HCT116 (cell line): Measurements from ENCODE around the gene KDM5C. TPM values are rescaled to one million over a fixed set of nuclear protein-coding genes. Genes with fewer than 3 reads are reported as not detected.
A peak's percentile ranks its signal among the peaks of the same experiment; 100 is the strongest.

Source experiments
- ATAC-seq: fragments of 200-7000 bp; cut with Tn5 transposase; 2 replicates; pipeline ENCODE4 v1.9.1; 2020; ENCODE audit warnings: mild to moderate bottlenecking, moderate library complexity
- BruUV-seq: library from RNA; stranded (reverse); fragments of 400-500 nt; replicated peaks from 2 replicates; lab custom pipeline; 2021; lab: Mats Ljungman, UMichigan
- CTCF ChIA-PET: fragments of 300-600 bp; sonication (Branson Sonifier 250); formaldehyde crosslinking; loops from one replicate; lab custom pipeline; 2021; ENCODE audit warnings: antibody characterized with exemption; lab: Charles Lee
- POLR2A ChIA-PET: fragments of 300-600, 350-600 bp; sonication (Branson Sonifier 250); formaldehyde crosslinking; loops from one replicate; lab custom pipeline; 2021; ENCODE audit warnings: antibody characterized with exemption; lab: Charles Lee
- RAD21 ChIA-PET, 2 experiments: fragments of 300-600 bp; sonication (Branson Sonifier 250); formaldehyde crosslinking; loops; one replicate each; lab custom pipeline; 2023; ENCODE audit warnings: low total read pairs in 2 of 2; ENCODE audit not compliant: uncharacterized antibody in 2 of 2, unreplicated experiment in 2 of 2, low non-redundant PET in 1 of 2; lab: Charles Lee
- DNase-seq: peaks from one replicate; pipeline ENCODE4 v3.0.0-alpha.2; 2010; ENCODE audit warnings: low read depth, low spot score
- H2AFZ ChIP-seq: fragments of 200-600 bp; shearing (Covaris generic), sonication (generic); 2 replicates; pipeline ENCODE4 v1.6.1; 2017; ENCODE audit warnings: low read depth, mixed run types, mixed read lengths, antibody characterized with exemption, low read length; ENCODE audit not compliant: poor library complexity, severe bottlenecking
- H3K27ac ChIP-seq: 2 replicates; pipeline ENCODE4 v1.5.1; 2012; ENCODE audit warnings: low read depth, low read length
- H3K27me3 ChIP-seq: fragments of 200-600 bp; sonication (generic); 2 replicates; pipeline ENCODE4 v1.6.1; 2016; ENCODE audit warnings: mixed run types, low read length, mixed read lengths; ENCODE audit not compliant: insufficient read depth
- H3K36me3 ChIP-seq, 2 experiments: fragments of 200-500 bp in 1 of 2; fragments of 200-600 bp in 1 of 2; sonication (Bioruptor generic) in 1 of 2; sonication (generic) in 1 of 2; 2 replicates each; pipeline versions ENCODE4 v1.5.1 to v1.6.1; 2014 to 2016; ENCODE audit warnings: low read length in 2 of 2, inconsistent platforms in 1 of 2, mixed read lengths in 1 of 2, mixed run types in 1 of 2; ENCODE audit not compliant: insufficient read depth in 2 of 2, control insufficient read depth in 1 of 2
- H3K4me1 ChIP-seq, 2 experiments: fragments of 200-600 bp in 1 of 2; sonication (generic) in 1 of 2; 2 replicates each; pipeline versions ENCODE4 v1.5.1 to v1.6.1; 2012 to 2017; ENCODE audit warnings: low read length in 2 of 2, inconsistent platforms in 1 of 2, mild to moderate bottlenecking in 1 of 2, mixed read lengths in 1 of 2, mixed run types in 1 of 2, moderate library complexity in 1 of 2; ENCODE audit not compliant: insufficient read depth in 2 of 2, control insufficient read depth in 1 of 2
- H3K4me2 ChIP-seq: fragments of 200-600 bp; sonication (generic); 2 replicates; pipeline ENCODE4 v1.6.1; 2017; ENCODE audit warnings: mixed run types, low read length, mixed read lengths
- H3K4me3 ChIP-seq, 2 experiments: fragments of 200-600 bp in 1 of 2; sonication (generic) in 1 of 2; replicated peaks in 1 of 2; 2 replicates each; pipeline ENCODE4 v1.5.1; 2011 to 2016; ENCODE audit warnings: low read length in 2 of 2, control low read depth in 1 of 2, low read depth in 1 of 2, mild to moderate bottlenecking in 1 of 2, mixed read lengths in 1 of 2, mixed run types in 1 of 2
- H3K79me2 ChIP-seq: fragments of 200-600 bp; sonication (generic); 2 replicates; pipeline ENCODE4 v1.6.1; 2017; ENCODE audit warnings: mild to moderate bottlenecking, mixed run types, low read length, moderate library complexity, mixed read lengths; ENCODE audit not compliant: insufficient read depth
- H3K9ac ChIP-seq: fragments of 200-600 bp; sonication (generic); 2 replicates; pipeline ENCODE4 v1.6.1; 2016; ENCODE audit warnings: low read length, mixed read lengths
- H3K9me2 ChIP-seq: fragments of 200-600 bp; sonication (generic), shearing (Covaris generic); 2 replicates; pipeline ENCODE4 v1.6.1; 2017; ENCODE audit warnings: mixed run types, mild to moderate bottlenecking, moderate library complexity; ENCODE audit not compliant: insufficient read depth
- H3K9me3 ChIP-seq, 2 experiments: fragments of 200-500 bp in 1 of 2; fragments of 200-600 bp in 1 of 2; sonication (Bioruptor generic) in 1 of 2; sonication (generic) in 1 of 2; 2 replicates each; pipeline ENCODE4 v1.6.1; 2014 to 2017; ENCODE audit warnings: low read length in 2 of 2, mixed read lengths in 2 of 2, inconsistent platforms in 1 of 2, low read depth in 1 of 2, mild to moderate bottlenecking in 1 of 2, mixed run types in 1 of 2, moderate library complexity in 1 of 2; ENCODE audit not compliant: control insufficient read depth in 1 of 2, insufficient read depth in 1 of 2
- H4K20me1 ChIP-seq: fragments of 200-600 bp; sonication (generic), shearing (Covaris generic); 2 replicates; pipeline ENCODE4 v1.6.1; 2017; ENCODE audit warnings: mixed run types, mild to moderate bottlenecking, moderate library complexity; ENCODE audit not compliant: insufficient read depth
- CEBPB ChIP-seq: IDR thresholded peaks from 2 replicates; pipeline ENCODE4 v1.6.1; 2012; ENCODE audit warnings: low read depth
- CTCF ChIP-seq, 3 experiments: fragments of 200-600 bp in 1 of 3; sonication (generic) in 1 of 3; IDR thresholded peaks in 2 of 3; conservative IDR thresholded peaks in 1 of 3; 2 replicates each; pipeline ENCODE4 v1.5.1; 2012 to 2017; ENCODE audit warnings: low read depth in 2 of 3, low read length in 2 of 3, antibody characterized with exemption in 1 of 3, borderline replicate concordance in 1 of 3, control low read depth in 1 of 3, mild to moderate bottlenecking in 1 of 3, mixed read lengths in 1 of 3, mixed run types in 1 of 3, moderate library complexity in 1 of 3; ENCODE audit not compliant: insufficient read depth in 1 of 3
- ELF1 ChIP-seq: IDR thresholded peaks from 2 replicates; pipeline ENCODE4 v1.6.1; 2012; ENCODE audit warnings: low read depth, borderline replicate concordance
- EZH2 ChIP-seq: fragments of 200-600 bp; sonication (generic); IDR thresholded peaks from 2 replicates; pipeline ENCODE4 v1.6.1; 2017; ENCODE audit warnings: antibody characterized with exemption, mixed run types
- POLR2A ChIP-seq: IDR thresholded peaks from 2 replicates; pipeline ENCODE4 v1.7.0; 2011; ENCODE audit warnings: borderline replicate concordance; ENCODE audit not compliant: insufficient read depth, insufficient read length; ENCODE audit errors: extremely low read depth
- POLR2AphosphoS5 ChIP-seq: IDR thresholded peaks from 2 replicates; pipeline ENCODE4 v1.6.1; 2011; ENCODE audit warnings: mild to moderate bottlenecking, low read depth, low read length, moderate library complexity
- RAD21 ChIP-seq: IDR thresholded peaks from 2 replicates; pipeline ENCODE4 v1.6.1; 2012; ENCODE audit warnings: low read depth, mild to moderate bottlenecking
- SIN3A ChIP-seq: IDR thresholded peaks from 2 replicates; pipeline ENCODE4 v1.6.1; 2012; ENCODE audit warnings: low read depth
- intact Hi-C: fragments of 100-400 bp; cut with micrococcal nuclease; formaldehyde crosslinking; loops from 2 replicates; pipeline ENCODE4 v1.10.0; 2022
- total RNA-seq: library from RNA; stranded (reverse); gene quantifications from one replicate; pipeline ENCODE4 v1.2.1, GENCODE V29; 2021; ENCODE audit not compliant: unreplicated experiment

Gene KDM5C
- total RNA-seq, 1 experiment from 2014 or later = 72.9 TPM

GRCh38 chrX:53244610-53245009 lies 19.6 kb upstream of the KDM5C start:
- RAD21 ChIA-PET = no interaction called here
- no peak for ATAC-seq

More at GRCh38 chrX:53244610-53245009, 19.6 kb upstream of the KDM5C start:
- no peak overlapping the region for H2AFZ ChIP-seq
- no peaks in the 10 kb centered on the region for H3K9me2 ChIP-seq
- H3K4me3 ChIP-seq = no peak overlapping the region
- H3K27ac ChIP-seq = no peak overlapping the region
- POLR2A ChIA-PET = no interaction called here
- no peaks in the 10 kb centered on the region for H3K4me1 ChIP-seq
- H3K4me2 ChIP-seq = no peak overlapping the region
- intact Hi-C loops = no loop called here
- no peaks in the 10 kb centered on the region for H4K20me1 ChIP-seq
- no peak for DNase-seq
- H3K79me2 ChIP-seq = no peaks in the 10 kb centered on the region
- H3K36me3 ChIP-seq = no peaks in the 10 kb centered on the region
- BruUV-seq = no TSS peak
- no peaks in the 10 kb centered on the region for H3K27me3 ChIP-seq
- CTCF ChIA-PET = no interaction called here
- no peaks in the 10 kb centered on the region for H3K9me3 ChIP-seq
- H3K9ac ChIP-seq = no peak overlapping the region
- TF ChIP-seq RAD21 (0 out of 2 replicates have a peak, but pooled peaks have one; percentile 15), CEBPB (no peak), POLR2AphosphoS5 (no peak), SIN3A (no peak), ELF1 (no peak), POLR2A (no peak), EZH2 (no peak), CTCF (IDR thresholded peaks at IDR 0.05 in 2 of 3, conservative IDR thresholded peaks at IDR 0.05 in 1 of 3; ENCODE audit: borderline replicate concordance in 1 of 3, insufficient read depth in 1 of 3, low read depth in 2 of 3, low read length in 2 of 3) (peak; percentile 20 to 37 (median 30); a peak in 4 of 6 replicates)
